HG03378 (cell line): Measurements from ENCODE around the gene TTC21A.

Experiments used
- ATAC-seq: cut with Tn5 transposase; IDR thresholded peaks from one replicate; pipeline ENCODE4 v1.9.1; 2021; ENCODE audit warnings: mild to moderate bottlenecking, moderate library complexity; ENCODE audit not compliant: unreplicated experiment

TTC21A gene

DNA sequence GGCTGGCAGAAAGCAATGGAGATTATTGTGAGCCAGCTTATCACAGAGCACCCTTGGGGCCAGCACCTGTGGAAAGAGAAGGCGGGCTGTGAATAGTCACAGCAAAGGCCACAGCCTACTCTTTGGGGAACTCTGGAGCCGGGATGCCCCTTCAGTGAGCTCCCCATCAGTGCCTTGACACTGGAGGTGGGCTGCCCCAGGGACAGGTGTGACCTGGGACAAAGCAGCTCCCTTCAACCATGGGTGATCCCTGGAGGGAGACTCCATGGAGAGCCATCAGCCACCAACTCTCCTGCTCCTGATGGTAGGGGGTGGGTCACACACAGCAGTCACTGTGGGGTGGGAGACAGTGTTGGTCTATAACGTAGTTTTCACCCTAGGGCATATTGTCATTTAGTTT is 5.8 kb downstream of the TTC21A start:
- ATAC-seq: no peak

DNA sequence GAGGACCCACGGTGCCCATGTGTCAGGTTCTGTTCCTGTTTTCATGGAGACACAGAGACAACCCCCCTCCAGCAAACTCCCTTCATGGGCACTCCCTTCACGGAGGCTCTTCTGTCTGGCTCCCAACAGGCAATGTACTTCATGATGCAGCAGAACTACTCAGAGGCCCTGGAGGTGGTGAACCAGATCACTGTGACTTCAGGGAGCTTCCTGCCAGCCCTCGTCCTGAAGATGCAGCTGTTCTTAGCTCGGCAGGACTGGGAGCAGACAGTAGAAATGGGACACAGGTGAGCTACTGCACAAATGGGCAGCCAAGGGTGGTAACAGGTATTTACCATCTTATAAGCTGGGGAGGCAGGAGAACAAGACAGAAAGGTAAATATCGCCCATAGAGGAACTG is 7.0 kb downstream of the TTC21A start:
- no peak for ATAC-seq

DNA sequence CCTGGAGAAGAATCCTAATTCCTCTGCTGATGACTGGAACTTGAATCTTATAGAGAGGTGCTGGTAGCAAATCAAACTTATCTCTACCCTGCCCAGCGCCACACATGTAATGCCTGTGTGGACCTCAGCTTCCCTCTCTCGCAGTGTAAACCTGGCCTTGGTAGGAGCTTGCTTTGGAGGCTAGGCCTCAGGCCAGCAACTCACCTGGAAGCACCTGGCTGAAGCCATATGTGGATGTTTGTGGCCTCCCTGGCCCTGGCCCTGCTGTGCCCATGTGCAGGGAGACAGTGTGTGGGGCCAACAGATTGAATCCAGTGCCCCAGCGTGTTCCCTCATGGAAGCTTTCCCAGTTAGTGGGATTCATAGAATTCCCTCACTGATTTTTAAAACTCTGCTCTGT is 8.4 kb downstream of the TTC21A start:
- no peak for ATAC-seq

DNA sequence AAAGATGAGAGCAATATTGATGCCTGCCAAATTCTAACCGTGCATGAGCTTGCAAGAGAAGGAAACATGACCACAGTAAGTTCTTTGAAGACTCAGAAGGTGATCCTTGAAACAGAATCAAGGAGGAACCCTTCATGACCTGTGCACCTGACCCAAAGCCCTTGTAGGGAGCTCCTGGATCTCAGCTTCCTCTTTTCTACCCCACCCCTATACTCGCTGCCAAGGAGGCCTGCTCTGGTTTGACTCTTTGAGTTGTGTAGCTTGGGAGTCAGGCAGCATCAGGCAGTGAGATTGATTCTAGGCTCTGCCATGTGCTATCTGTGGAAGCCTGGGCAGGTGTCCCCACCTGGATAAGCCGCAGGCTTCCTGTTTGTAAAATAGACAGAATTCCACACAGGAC is 10.6 kb downstream of the TTC21A start:
- no peak for ATAC-seq

DNA sequence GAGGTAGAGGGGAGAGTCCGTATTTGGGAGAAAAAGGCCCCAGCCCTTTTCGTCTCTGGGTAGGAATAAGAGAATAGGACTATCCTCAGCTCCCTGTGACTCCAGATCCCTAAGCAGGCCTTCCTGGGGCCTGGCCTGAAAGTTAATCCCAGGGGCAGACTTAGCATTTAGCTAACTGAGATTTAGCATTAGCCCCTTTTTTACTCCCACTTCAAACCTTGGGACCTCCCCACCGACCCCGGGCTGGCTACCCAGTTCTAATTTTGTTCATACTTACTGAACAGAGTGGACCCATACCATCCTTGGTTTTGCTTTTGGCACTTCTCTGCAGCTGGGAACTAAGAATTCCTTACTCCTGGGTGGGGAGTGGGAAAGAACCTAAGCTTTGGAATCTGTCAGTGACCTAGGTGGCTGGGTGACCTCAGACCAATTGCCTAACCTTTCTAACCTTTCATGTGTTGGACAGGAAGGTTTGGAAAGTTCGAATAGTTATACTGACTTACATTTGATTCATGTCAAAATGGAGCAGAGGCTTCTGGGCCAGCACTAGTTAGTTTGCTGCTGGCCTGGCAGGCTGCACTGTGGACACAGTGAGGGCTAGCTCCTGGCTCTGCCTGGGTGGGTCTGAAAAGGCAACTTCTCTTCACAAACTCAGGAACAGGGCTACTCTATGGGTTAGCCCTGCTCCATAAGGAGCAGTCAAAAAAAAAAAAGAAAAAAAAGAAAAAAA is 11.6 kb downstream of the TTC21A start:
- no peak for ATAC-seq

DNA sequence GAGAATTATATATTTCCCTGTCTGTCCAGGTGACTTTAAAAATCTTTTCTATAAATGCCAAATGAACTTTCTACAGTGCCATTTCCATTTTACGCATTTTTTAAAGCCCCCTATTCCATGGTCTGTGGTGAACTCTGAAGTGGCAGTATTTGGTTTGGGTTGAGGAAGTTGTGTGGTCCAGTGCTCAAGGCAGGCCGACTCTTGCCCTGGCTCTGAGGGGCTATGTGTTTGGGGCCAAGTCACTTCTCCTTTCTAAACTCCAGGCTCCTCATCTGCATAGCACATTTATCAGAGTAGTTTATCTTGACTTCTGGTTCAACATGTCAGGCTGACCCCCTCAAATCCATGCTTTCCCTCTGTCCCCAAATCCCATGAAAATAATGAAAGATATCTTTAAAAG is 14.1 kb downstream of the TTC21A start:
- ATAC-seq: no peak

DNA sequence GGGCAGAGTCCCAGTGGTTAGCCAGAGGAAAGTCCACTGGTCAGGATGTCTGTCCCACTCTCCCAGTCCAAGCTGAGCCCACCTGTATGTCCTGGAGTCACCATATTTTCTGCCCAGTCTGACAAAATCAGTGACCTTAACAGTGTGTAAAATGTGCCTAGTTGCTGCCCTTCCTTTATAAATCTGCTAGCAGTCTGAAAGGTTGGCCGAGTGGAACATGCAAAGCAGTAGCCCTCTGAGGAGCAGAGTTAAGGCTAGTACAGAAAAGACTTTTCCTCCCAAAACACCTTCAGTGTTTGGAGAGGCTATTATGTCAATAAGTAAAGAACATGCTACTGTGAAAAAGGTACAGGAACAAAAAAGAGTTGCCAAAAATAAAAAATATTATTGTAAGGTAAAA is 15.3 kb downstream of the TTC21A start:
- ATAC-seq: peak; percentile 68

DNA sequence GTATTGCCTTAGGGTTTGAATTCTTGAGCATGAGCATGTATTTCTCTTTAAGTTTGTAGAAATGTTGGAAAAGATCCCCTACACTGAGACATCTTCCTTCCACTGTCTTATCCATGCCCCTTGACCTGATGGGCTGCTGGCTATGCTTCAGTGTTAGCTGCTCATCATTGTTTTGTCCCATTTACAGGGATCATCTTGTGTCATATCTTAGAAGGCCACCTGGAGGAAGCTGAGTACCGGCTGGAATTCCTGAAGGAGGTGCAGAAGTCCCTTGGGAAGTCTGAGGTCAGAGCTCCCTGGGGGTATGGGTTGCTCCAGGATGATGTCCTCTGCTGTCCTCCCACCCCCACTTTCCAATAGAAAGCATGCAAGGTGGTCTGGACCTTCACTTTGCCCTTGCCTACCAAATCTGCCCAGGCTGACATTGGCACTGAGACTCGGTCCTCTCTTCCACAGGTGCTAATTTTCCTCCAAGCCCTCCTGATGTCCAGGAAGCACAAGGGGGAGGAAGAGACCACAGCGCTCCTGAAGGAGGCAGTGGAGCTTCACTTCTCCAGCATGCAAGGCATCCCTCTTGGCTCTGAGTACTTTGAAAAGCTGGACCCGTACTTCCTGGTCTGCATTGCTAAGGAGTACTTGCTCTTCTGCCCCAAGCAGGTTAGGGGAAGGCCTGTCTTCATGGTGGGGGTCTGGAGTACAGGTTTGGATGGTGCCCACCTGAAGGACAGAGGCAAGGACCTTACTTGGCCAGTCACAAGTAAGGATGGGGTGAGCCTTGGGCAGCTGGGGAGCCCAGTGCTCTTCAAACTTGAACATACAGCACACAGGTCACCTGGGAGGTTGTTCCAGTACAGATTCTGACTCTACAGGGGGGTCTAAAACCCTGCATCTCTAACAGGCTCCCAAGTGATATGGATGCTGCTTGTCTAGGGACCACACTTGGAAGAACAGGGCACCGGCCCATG is 17.7 kb downstream of the TTC21A start:
- ATAC-seq: no peak

DNA sequence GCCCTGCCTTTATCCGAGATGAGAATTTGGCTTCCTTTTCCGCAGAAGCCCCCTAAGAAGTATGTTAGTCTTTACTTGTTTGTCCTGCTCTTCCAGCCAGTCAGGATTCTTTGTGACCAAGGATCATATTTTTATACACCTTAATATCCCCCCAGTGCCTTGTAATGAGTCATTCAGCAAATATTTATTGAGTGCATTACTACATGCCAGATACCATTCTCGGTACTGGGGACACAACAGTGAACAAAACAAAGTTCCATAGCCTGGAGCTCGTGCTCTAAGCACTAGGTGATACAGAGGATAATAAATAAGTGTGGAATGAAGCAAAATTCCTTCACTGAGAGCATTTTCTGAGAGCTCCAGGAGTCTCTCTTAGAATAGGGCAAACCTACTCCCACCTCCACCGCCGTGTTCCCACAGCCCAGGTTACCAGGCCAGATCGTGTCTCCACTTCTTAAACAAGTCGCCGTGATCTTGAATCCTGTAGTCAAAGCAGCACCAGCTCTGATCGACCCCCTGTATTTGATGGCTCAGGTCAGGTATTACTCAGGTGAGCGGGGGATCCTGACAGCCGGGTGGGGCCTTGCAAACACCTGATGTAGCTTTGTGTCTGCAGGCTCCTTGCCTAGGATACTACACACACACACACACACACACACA is 18.5 kb downstream of the TTC21A start:
- ATAC-seq: no peak

DNA sequence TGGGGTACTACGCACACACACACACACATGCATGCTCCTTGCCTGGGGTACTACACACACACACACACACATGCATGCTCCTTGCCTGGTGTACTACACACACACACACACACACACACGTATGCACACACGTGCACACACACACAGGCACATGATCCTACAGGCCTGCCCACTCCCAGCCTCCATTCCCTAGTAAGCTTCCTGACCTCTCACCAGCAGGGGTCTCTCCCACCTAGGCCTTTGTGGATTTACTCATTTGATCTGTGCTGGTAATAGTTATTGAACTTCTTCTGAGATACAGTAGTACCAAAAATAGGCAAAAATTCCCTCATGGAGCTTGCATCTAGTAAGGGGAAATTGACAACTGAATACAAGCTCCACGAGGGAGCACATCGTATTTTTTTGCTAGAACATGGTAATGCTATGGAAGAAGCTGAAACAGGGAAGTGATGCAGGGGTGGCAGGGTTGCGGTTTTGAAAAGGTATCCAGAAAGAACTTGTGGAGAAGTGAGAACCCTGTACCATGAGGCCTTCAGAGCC is 19.1 kb downstream of the TTC21A start:
- ATAC-seq: no peak

DNA sequence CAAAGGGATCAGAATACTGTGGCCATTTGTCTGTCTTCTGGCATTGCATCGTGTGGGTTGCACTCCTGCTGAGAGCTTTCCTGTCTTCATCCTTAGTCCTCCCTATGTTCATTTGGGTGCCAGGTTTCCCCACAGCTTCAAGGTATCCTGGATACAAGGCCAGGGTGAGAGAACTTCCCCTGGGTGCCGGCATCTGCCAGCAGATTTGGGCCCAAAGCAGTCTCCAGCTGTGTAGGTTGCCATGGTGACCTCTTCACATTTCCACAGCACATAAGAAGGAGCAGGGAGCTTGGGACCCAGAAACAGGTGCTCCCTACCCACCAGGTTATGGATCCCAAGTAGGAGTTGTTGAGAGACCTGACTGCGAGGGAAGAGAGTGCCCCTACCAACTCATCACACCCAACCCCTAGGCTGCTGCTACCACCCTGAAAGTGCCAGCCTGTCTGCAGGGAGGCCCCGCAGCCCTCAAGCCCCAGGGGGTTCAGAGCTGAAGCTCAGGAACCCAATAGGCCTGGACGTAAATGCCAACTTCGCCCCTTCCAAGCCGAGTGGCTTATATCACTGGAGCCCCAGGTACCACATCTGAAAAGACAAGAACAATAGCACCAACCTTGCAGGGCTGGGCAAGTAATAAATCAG is 19.9 kb downstream of the TTC21A start:
- no peak for ATAC-seq

DNA sequence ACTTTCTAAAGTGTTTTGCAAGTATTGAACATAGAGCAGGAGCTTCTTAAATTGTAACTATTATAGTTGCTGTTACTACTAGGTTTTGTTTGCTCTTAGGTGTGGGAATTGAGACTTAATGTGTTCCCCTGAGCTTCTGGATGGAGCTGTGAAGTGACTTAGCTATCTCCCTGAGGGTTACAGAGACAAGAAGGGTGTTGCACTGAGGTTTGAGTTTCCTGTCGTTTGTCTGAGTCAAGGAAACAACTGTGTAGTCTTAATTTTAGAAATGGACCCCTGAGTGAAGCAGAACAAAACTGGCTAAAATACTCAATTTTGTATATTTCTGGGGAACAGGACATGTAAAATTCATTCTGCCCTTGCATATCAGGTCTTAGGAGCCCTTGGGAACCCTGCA is 20.4 kb downstream of the TTC21A start:
- no peak for ATAC-seq

DNA sequence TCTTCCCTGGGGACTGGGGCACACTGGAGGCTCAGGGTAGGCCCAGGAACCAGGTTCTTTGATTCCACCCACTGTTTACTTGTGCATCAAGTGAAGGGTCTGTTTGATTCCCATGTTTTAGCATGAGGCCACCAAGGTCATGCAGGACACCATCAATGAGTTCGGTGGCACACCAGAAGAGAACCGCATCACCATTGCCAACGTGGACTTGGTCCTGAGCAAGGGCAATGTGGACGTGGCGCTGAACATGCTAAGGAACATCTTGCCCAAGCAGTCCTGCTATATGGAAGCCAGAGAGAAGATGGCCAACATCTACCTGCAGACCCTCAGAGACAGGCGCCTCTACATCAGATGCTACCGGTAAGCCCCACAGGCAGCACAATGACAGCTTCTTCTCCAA is 21.5 kb downstream of the TTC21A start:
- ATAC-seq: no peak

DNA sequence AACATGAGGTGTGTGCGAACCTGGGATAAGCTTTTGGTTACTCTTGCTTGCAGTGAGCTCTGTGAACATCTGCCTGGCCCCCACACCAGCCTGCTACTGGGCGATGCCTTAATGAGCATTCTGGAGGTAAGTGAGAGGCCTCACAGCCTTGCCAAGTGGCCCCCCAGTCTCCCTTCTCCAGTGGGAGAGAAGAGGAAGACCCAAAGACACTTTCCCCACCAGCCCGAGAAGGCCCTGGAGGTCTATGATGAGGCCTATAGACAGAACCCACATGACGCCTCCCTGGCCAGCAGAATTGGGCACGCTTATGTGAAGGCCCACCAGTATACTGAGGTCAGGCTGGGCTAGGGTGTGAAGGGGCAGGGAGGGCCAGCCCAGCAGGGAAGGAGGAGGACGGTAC is 22.5 kb downstream of the TTC21A start:
- ATAC-seq: no peak

DNA sequence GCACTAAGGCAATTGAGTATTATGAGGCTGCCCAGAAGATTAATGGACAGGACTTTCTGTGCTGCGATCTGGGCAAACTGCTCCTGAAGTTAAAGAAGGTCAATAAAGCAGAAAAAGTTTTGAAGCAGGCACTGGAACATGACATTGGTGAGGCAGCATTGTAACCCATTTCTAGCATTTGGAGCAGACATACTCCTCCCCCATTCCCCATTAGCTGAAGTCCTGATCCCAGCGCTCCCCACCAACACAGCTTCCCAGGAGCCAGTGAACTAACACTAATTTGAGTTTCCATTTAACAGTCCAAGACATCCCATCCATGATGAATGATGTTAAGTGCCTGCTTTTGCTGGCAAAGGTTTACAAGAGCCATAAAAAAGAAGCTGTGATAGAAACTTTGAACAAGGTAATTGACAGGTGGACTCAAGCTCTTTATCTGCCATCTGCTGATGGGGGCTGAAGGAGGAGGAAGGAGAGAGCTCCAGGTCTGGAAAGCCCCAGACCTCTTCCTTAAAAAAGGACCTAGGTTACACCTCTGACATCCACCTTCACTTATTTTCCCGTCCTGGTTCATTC is 23.3 kb downstream of the TTC21A start:
- no peak for ATAC-seq

DNA sequence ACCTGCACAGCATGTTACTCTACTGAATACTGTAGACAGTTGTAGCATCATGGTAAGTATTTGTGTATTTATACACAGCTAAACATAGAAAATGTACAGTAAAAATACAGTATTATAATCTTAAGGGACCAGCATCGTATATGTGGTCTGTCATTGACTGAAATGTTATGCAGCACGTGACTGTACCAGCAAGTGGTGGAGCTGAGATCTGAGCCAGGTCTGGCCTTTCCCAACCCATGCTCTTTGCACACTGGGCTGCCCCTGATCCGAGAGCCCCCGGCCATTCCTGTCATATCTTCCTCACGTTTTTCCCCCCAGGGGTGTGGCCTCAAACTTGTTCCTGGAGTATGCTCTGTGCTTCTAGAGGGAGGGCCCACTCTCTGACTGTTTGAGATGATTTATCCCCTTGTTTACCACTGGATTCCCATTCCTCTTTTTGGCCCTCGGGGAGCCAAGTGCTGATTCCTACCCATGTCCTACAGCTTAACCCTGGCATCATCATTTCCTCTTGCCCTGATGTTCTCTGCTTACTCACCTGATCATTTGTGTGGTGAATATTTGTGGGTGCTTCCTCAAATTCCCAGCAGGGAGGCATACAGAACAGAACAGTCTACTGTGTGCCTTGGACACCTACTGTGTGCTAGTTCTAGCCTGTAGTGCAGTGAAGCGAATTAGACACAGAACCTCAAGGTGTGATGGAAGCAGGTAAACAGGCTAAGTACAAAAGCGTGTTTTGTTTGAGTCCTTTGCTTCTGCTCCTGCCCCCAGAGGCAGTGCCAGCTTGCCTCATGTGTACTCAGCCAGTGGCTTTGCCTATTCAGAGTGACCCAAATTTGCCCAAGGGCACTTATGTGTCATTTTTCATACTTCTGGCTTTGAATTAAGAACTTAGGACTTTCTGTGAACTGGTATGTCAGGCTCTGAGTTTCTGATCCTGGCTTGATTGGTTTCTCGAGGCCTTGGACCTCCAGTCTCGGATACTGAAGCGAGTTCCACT is 24.9 kb downstream of the TTC21A start:
- no peak for ATAC-seq

DNA sequence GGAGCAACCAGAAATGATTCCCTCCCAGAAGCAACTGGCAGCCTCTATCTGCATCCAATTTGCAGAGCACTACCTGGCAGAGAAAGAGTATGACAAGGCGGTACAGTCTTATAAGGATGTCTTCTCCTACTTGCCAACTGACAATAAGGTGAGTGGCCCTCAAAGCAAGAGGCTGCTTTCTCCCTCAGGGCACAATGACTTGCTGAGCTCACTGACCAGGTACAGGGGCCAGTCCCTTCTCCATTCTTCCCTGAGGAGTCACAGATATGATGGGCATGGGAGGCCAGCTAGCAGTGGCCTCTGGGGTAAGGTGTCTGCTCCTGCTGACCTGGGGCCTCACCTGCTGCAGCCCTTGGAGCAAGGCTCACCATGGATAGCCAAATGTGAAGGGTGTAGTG is 25.6 kb downstream of the TTC21A start:
- ATAC-seq: no peak

DNA sequence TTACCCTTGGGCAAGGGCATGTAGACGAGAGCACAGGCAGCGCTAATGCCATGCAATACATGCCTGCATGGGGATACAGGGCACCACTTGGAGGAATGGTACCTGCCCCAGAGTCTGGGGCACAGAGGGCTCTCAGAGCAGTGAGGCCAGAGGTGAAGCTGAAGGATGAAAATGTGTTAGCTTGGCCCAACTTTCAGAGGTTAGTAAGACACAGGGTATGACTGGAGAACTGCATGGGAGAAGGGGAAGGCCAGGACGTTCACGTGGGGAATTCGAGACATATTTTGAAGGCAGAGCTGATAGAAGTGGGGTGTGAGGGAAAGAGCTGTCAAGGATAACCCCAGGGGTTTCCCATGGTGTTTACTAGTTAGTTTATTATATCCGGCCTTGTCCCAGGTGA is 26.3 kb downstream of the TTC21A start:
- ATAC-seq: no peak

DNA sequence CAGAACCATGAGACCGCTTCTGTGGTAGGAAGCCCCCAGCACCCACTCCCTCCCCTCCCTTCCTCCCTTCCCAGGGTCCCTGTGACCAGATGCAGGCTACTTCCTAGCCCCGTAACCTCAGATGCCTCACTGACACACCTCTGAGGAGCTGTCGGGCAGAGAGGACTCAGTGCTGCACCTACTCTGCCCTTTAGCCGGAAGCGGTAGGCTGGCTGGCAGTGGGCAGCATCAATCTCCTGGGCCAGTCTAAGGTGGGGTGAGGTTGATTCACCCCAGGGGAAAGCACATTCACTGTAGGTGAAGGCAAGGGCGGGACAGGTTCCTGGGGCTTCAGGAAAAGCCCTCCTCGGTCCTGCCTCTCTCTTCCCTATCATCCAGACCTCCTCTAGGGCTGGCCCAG is 26.8 kb downstream of the TTC21A start:
- no peak for ATAC-seq
